DOHH2 (cell line): ENCODE data around the gene KCP.

Experiments used
- H3F3A ChIP-seq: fragments of 200-600 bp; sonication (generic), shearing (Covaris generic); 2 replicates; pipeline ENCODE4 v1.6.0; 2016; ENCODE audit warnings: antibody characterized with exemption, mild to moderate bottlenecking; ENCODE audit not compliant: control insufficient read depth, insufficient read depth
- H3K27ac ChIP-seq: fragments of 200-600 bp; sonication (generic); 2 replicates; pipeline ENCODE4 v1.5.1; 2014; ENCODE audit warnings: low read depth, mild to moderate bottlenecking, low read length, moderate library complexity
- H3K27me3 ChIP-seq: fragments of 200-600 bp; sonication (generic); 2 replicates; pipeline ENCODE4 v1.6.1; 2014; ENCODE audit warnings: mild to moderate bottlenecking, low read length, mixed read lengths; ENCODE audit not compliant: control insufficient read depth
- H3K36me3 ChIP-seq: fragments of 200-600 bp; sonication (generic); 2 replicates; pipeline ENCODE4 v1.6.1; 2014; ENCODE audit warnings: mild to moderate bottlenecking, low read length, moderate library complexity, mixed read lengths; ENCODE audit not compliant: control insufficient read depth
- H3K4me1 ChIP-seq: fragments of 200-600 bp; sonication (generic); 2 replicates; pipeline ENCODE4 v1.6.1; 2014; ENCODE audit warnings: mild to moderate bottlenecking, low read length, mixed read lengths; ENCODE audit not compliant: control insufficient read depth
- H3K4me2 ChIP-seq: fragments of 200-600 bp; sonication (generic); 2 replicates; pipeline ENCODE4 v1.6.0; 2014; ENCODE audit warnings: mild to moderate bottlenecking, low read length, moderate library complexity
- H3K4me3 ChIP-seq: fragments of 200-600 bp; sonication (generic); 2 replicates; pipeline ENCODE4 v1.5.1; 2014; ENCODE audit warnings: mild to moderate bottlenecking, low read length, mixed read lengths
- H3K79me2 ChIP-seq: fragments of 200-600 bp; sonication (generic); 2 replicates; pipeline ENCODE4 v1.6.1; 2014; ENCODE audit warnings: mild to moderate bottlenecking, low read length, mixed read lengths; ENCODE audit not compliant: control insufficient read depth
- H3K9me2 ChIP-seq: fragments of 200-600 bp; sonication (generic); replicated peaks from 2 replicates; pipeline ENCODE4 v1.6.1; 2014; ENCODE audit warnings: mild to moderate bottlenecking, low read length, mixed read lengths; ENCODE audit not compliant: control insufficient read depth
- H3K9me3 ChIP-seq: fragments of 200-600 bp; sonication (generic); 2 replicates; pipeline ENCODE4 v1.6.1; 2014; ENCODE audit warnings: antibody characterized with exemption, low read length, mixed read lengths; ENCODE audit not compliant: control insufficient read depth, insufficient read depth
- H4K20me1 ChIP-seq: fragments of 200-600 bp; sonication (generic); 2 replicates; pipeline ENCODE4 v1.6.0; 2014; ENCODE audit warnings: low read depth, mild to moderate bottlenecking, antibody characterized with exemption, low read length, moderate library complexity; ENCODE audit not compliant: control insufficient read depth, insufficient read depth
- EZH2phosphoT487 ChIP-seq: fragments of 200-600 bp; sonication (generic); IDR thresholded peaks from 2 replicates; pipeline ENCODE4 v1.6.1; 2017; ENCODE audit warnings: borderline replicate concordance, mild to moderate bottlenecking, antibody characterized with exemption, low read length, moderate library complexity, mixed read lengths
- TF ChIP-seq, protein P1 (sequence below): fragments of 200-600 bp; sonication (generic); IDR thresholded peaks from one replicate; pipeline ENCODE4 v1.5.1; 2014; ENCODE audit warnings: antibody characterized with exemption, mild to moderate bottlenecking, low read depth, low read length; ENCODE audit not compliant: poor library complexity, severe bottlenecking

Gene KCP

GRCh38 chr7:128923411-128923800, 12.9 kb upstream of the KCP start:
- H3K9me3 ChIP-seq, result no peaks in the 10 kb centered on the region
- H3K79me2 ChIP-seq, result no peaks in the 10 kb centered on the region
- TF ChIP-seq, protein P1, sequence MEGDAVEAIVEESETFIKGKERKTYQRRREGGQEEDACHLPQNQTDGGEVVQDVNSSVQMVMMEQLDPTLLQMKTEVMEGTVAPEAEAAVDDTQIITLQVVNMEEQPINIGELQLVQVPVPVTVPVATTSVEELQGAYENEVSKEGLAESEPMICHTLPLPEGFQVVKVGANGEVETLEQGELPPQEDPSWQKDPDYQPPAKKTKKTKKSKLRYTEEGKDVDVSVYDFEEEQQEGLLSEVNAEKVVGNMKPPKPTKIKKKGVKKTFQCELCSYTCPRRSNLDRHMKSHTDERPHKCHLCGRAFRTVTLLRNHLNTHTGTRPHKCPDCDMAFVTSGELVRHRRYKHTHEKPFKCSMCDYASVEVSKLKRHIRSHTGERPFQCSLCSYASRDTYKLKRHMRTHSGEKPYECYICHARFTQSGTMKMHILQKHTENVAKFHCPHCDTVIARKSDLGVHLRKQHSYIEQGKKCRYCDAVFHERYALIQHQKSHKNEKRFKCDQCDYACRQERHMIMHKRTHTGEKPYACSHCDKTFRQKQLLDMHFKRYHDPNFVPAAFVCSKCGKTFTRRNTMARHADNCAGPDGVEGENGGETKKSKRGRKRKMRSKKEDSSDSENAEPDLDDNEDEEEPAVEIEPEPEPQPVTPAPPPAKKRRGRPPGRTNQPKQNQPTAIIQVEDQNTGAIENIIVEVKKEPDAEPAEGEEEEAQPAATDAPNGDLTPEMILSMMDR, result no peak
- TF ChIP-seq EZH2phosphoT487, result no peak
- H3K9me2 ChIP-seq, result no peaks in the 10 kb centered on the region
- no peak overlapping the region for H3K27ac ChIP-seq
- H3K4me2 ChIP-seq, result no peak overlapping the region
- H3K36me3 ChIP-seq, result no peaks in the 10 kb centered on the region
- 0 out of 2 replicates have a peak, but pooled peaks cover 5% of the 10 kb centered on the region for H3F3A ChIP-seq
- H3K27me3 ChIP-seq, result peaks cover 45% of the 10 kb centered on the region
- H3K4me1 ChIP-seq, result peaks cover 10% of the 10 kb centered on the region
- H3K4me3 ChIP-seq, result no peak overlapping the region
- no peaks in the 10 kb centered on the region for H4K20me1 ChIP-seq

DNA sequence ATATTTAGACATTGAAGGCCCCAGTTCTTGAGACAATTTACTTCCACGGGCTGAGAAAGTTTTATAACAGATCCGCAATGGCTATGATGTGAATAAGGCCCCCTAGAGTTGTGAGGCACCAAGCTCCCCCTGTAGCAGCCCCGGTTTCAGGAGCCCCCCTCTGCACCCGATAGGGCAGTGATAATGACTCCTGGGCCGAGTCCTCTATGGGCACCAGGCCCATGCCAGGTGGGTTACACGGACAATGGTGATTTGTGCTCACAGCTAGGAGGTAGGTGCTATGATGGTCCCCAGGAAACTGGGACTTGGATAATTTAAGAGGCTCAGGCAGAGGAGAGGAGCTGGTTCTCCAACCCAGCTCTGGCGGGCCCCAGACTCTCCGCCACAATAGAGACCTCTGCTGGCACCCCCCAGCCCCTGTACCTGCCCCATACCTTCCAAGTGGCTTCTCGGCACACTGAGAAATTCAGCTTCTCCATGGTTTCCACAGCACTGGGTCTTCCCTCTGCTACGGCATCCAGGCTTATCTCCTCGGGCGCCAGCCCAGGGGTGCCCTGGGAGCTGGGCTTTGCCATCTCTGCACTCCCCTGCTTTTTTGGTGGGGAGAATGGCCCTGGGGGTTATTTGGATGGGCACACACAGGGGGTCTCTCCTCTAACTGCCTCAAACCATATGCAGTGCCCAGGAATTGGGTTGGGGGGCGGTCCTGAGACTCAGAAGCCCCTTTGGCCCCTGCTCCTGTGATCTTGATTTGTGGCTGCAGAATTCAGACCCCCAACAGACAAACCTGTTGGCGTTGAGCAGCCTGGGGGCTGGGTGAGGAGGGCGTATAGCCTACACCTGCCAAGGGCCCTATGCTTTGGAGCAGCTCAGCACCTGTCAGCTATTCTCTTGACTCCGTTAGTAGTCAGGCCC, 12.2 kb upstream of the KCP start:
- no peaks in the 10 kb centered on the region for H4K20me1 ChIP-seq
- peaks cover 10% of the 10 kb centered on the region for H3K4me1 ChIP-seq
- H3K4me2 ChIP-seq, result no peak overlapping the region
- no peaks in the 10 kb centered on the region for H3K36me3 ChIP-seq
- no peak overlapping the region for H3K27ac ChIP-seq
- no peak overlapping the region for H3K4me3 ChIP-seq
- no peaks in the 10 kb centered on the region for H3K79me2 ChIP-seq
- peaks cover 47% of the 10 kb centered on the region for H3K27me3 ChIP-seq
- 0 out of 2 replicates have a peak, but pooled peaks cover 5% of the 10 kb centered on the region for H3F3A ChIP-seq
- no peaks in the 10 kb centered on the region for H3K9me2 ChIP-seq
- TF ChIP-seq, protein P1, result no peak
- TF ChIP-seq EZH2phosphoT487, result no peak
- H3K9me3 ChIP-seq, result no peaks in the 10 kb centered on the region

GRCh38 chr7:128921866-128922440, 11.4 kb upstream of the KCP start:
- no peaks in the 10 kb centered on the region for H3K9me3 ChIP-seq
- no peaks in the 10 kb centered on the region for H3K36me3 ChIP-seq
- H3K79me2 ChIP-seq, result no peaks in the 10 kb centered on the region
- peaks cover 10% of the 10 kb centered on the region for H3K4me1 ChIP-seq
- H3K27me3 ChIP-seq, result peaks cover 50% of the 10 kb centered on the region
- H3K4me3 ChIP-seq, result no peak overlapping the region
- no peaks in the 10 kb centered on the region for H3K9me2 ChIP-seq
- TF ChIP-seq EZH2phosphoT487, result no peak
- TF ChIP-seq, protein P1, result no peak
- 0 out of 2 replicates have a peak, but pooled peaks cover 5% of the 10 kb centered on the region for H3F3A ChIP-seq
- H4K20me1 ChIP-seq, result no peaks in the 10 kb centered on the region
- H3K4me2 ChIP-seq, result no peak overlapping the region
- no peak overlapping the region for H3K27ac ChIP-seq
